Stimulated activated CD8-positive, alpha-beta memory T cell treated with anti-CD3 and anti-CD28 coated beads, Interleukin-12 subunit alpha, Interleukin-12 subunit beta, amount 100 ng/mL, for 4 hours (primary cell): ENCODE data around the gene RGS6.

Experiments
- DNase-seq: peaks from one replicate; pipeline ENCODE4 v3.0.0-alpha.2; 2020; ENCODE audit warnings: low read depth

Gene RGS6

DNA sequence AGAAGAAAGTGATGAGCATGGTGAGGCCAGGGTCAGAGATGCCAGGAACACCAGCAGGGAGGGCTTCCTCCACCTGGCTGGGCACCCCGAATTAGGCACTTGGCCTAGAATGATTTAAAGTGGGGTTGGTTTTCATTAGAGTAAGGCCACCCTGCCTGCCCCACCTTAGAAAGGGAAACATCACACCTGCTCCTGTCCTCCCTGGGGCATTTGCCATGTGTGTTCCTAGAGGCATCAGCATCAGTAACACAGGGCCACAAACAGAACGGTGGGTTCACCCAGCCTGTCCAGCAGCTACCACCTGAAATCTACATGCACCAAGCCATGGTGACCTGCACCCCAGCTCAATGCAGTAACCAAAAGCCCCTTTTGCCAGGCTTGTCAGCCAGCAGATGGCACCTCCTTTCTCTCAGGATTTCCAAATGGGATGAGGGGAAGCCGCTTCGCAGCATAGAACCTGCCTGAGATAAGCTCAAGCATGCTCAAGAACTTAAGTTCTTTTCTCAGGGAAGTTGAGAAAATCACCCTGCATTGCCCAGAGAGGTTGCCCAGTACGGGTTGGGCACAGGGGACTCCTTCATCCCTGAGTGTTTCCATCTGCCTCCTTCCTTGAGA lies 622.9 kb downstream of the RGS6 start:
- DNase-seq = no peak

- DNase-seq = no peak
Measured at GRCh38 chr14:72555609-72556000, 623.4 kb downstream of the RGS6 start.

GRCh38 chr14:72557671-72558070 lies 625.4 kb downstream of the RGS6 start:
- DNase-seq = no peak

- no peak for DNase-seq
Measured at GRCh38 chr14:72558721-72559120, 626.5 kb downstream of the RGS6 start.

- DNase-seq = no peak
Measured at GRCh38 chr14:72559202-72559601, 627.0 kb downstream of the RGS6 start.

- DNase-seq = no peak
Measured at GRCh38 chr14:72559669-72560255, 627.5 kb downstream of the RGS6 start.

GRCh38 chr14:72560331-72560730 lies 628.1 kb downstream of the RGS6 start:
- DNase-seq = no peak

DNA sequence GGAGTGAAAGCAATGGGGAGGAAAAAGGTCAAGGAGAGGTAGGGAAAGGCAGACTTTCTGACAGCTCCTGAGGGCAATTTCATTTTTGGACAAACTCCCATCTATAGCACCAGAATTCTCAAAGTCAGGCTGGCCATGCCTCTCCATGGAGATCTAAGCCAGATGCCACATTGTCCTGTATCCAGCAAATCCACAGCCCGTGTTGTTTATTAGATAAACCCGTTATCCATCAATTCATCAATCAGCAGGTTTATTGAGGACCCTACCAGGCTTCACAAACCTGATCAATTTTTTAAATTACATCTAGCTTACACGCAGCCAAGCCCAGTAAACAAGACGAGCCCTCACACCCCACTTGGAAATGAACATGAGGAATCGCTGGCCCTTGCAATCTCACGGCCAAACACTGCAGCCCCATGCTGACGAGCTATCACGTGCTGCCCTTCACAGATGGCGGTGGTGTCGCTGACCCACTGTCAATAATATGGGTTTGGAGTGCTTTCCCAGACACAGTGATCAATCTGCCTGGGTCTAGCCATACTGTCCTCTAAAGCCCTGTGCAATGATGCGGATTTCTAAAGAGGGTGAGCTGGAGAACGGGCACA lies 628.8 kb downstream of the RGS6 start:
- no peak for DNase-seq

- DNase-seq = no peak
Measured at GRCh38 chr14:72562300-72562699, 630.1 kb downstream of the RGS6 start.

DNA sequence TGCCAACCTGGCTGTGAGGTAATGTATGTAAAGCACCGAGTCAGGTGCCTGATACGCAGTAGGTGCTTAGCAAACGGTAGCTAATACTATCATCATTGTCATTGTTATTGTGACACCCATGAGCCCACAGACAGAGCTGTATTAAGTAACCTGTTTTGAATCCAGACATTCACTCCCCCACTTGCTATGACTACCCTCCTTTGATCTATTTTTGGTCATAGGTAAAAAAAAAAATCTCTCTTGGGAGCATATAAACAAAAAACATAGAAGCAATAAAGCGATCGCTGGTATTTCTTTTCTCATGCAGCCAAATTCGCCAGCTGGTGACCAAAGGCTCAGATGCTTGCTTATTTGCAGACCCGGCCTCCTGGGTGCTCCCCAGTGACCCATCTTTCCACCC lies 631.4 kb downstream of the RGS6 start:
- DNase-seq = no peak

DNA sequence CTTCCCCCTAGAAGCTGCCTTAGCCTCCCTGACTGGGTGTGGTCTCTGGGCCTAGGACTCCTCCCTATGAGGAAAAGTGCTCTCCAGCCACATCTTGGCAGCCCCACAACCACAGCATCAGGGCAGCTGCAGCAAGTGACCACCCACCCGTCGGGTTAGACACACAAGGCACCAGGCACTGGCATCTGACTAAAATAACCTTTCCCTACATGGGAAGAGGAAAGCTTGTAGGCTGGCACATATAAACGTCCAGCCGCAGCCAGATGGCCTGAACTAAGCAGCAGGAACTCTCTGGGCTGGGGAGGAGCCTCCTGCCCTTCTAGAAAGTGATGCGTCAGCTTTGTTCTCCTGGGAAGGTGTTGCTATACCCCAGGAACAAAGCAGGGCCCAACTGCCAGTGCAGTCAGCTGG lies 632.9 kb downstream of the RGS6 start:
- DNase-seq = no peak

DNA sequence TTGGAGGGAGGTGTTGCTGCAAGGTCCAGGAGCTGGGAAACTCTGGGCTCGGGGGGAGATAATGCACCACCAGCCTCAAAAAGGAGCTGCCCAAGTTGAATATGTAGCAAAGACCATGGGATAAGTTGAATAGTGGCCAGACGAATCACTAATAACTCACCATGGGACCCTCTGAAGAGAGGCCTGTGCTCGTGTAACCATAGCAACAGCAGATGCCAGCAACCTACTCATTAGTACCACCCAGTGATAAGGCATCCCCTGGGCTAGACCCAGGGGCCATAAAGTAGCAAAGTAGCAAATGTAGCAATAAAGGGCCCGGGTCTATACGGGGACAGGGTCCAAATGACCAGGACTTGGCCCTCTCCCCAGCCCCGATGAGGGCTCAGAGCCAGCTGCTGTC lies 633.7 kb downstream of the RGS6 start:
- no peak for DNase-seq

- no peak for DNase-seq
Measured at GRCh38 chr14:72567226-72567625, 635.0 kb downstream of the RGS6 start.

DNA sequence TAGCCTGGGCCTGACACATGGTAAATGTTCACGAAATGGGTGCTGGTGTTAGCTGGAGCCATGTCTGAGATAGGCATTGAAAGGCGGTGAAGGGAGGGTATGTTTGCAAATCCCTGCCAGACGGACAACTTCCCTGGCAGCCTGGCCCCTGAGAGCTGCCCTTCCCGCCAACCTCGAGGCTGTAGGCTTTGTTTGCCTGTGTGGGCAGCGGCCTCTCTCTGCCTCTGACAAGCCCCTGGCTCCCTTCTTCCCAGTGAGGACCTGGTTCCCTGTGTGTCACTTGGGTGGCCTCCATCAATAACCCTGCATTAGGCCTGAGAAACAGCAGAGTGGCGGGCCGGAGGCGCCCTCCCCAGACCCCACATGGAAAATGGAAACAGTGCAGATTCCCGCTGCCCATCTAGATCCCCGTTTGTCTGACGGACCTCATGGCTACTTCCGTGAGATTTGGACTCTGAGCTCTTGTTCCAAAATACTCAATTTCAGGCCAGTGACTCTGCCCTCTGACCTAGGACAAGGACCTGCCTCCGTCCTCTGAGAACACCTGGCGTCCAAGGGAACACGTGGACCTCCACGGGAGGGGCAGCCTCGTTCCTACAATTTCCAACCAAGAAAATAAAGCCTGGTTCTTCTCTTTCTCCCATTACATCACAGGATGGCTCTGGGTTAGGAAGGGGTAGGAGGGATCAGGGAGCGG lies 636.2 kb downstream of the RGS6 start:
- no peak for DNase-seq

- no peak for DNase-seq
Measured at GRCh38 chr14:72573725-72574417, 641.6 kb downstream of the RGS6 start.

DNA sequence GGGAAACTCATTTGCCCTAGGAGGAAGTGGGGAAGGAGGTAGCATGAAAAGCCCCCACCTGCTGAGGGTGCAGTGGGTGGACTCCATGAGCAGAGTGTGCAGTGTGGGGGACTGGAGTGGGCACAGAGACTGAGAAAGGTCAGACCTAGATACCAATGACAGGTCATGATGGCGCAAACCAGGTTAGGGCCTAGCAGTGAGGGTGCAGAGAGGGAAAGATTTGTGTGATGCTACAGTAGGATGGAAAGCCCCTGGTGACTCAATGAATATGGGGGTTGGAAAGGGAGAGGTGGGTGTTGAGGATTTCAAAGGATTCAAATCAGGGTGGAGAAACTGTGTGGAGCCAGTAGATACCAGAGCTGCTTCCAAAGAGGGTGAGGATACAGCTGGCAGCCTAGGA lies 642.5 kb downstream of the RGS6 start:
- DNase-seq = no peak

GRCh38 chr14:72576258-72576657 lies 644.0 kb downstream of the RGS6 start:
- DNase-seq = no peak

DNA sequence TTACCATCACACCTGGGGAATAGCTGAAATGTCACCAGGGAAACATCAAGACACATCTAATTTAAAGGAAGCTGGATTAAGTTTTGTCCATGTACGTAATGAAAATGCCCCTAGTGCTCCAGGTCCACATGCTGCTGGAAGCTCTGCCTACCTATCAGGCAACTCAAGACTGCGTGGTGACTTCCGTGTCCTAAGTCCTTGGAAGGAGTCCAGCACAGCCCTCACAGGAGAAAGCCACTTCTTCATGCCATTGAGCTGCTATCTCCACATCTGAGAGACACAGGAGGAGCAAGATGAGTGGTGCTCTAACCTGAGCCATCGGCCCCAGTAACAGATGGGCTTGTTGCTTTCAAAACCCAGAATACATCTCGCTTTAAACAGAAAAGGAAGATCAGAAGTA lies 645.3 kb downstream of the RGS6 start:
- no peak for DNase-seq

- no peak for DNase-seq
Measured at GRCh38 chr14:72578514-72578913, 646.3 kb downstream of the RGS6 start.

GRCh38 chr14:72582582-72582981 lies 650.4 kb downstream of the RGS6 start:
- no peak for DNase-seq

- DNase-seq = no peak
Measured at GRCh38 chr14:72583316-72584272, 651.4 kb downstream of the RGS6 start.

DNA sequence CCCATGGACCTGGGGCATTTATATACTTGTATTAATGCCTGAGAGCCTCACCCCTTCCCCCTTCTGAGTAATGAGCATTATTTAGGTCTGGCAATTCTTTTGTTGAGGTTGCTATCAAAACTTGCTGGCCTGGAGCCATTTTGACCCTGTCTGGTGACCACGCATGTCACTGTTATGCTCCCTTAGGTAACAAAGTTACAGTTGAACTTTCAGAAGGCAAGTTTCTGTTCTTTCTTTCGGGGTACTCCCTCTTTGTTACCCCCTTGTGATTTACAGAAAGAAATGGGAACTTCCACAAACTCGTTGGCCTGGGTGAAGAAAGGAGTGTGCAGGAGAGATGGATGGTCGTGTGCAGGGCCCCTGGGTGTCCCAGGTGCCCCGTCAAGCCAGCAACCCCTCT lies 656.3 kb downstream of the RGS6 start:
- DNase-seq = no peak
